Neutrophil (primary cell): Measurements from ENCODE around the gene TMCC3.

Experiments
- H3K27ac ChIP-seq: fragments of 200-600 bp; sonication (generic); 2 replicates; pipeline ENCODE4 v1.5.1; 2016; ENCODE audit warnings: mild to moderate bottlenecking, moderate library complexity
- H3K27me3 ChIP-seq: fragments of 200-600 bp; sonication (generic); 2 replicates; pipeline ENCODE4 v1.6.0; 2016; ENCODE audit warnings: mild to moderate bottlenecking
- H3K36me3 ChIP-seq: fragments of 200-600 bp; sonication (generic); 2 replicates; pipeline ENCODE4 v1.5.1; 2017
- H3K4me1 ChIP-seq, 2 experiments: fragments of 200-600 bp in 1 of 2; sonication (generic) in 1 of 2; 1 replicate in 1 of 2; 2 replicates in 1 of 2; pipeline versions ENCODE4 v1.5.1 to v1.6.1; 2013 to 2016; ENCODE audit warnings: low read depth in 1 of 2, low read length in 1 of 2, mild to moderate bottlenecking in 1 of 2, moderate library complexity in 1 of 2; ENCODE audit not compliant: control insufficient read depth in 1 of 2, insufficient read depth in 1 of 2
- H3K4me3 ChIP-seq, 2 experiments: fragments of 200-600 bp in 1 of 2; sonication (generic) in 1 of 2; 1 replicate in 1 of 2; 2 replicates in 1 of 2; pipeline ENCODE4 v1.5.1; 2013 to 2016; ENCODE audit warnings: low read depth in 1 of 2, low read length in 1 of 2, mild to moderate bottlenecking in 1 of 2, moderate library complexity in 1 of 2
- H3K9me3 ChIP-seq: fragments of 200-600 bp; sonication (generic); 2 replicates; pipeline ENCODE4 v1.5.1; 2016
- TF ChIP-seq, protein P1 (sequence below): fragments of 200-600 bp; sonication (generic); IDR thresholded peaks from 2 replicates; pipeline ENCODE4 v1.5.1; 2016; ENCODE audit warnings: antibody characterized with exemption

The TMCC3 gene

DNA sequence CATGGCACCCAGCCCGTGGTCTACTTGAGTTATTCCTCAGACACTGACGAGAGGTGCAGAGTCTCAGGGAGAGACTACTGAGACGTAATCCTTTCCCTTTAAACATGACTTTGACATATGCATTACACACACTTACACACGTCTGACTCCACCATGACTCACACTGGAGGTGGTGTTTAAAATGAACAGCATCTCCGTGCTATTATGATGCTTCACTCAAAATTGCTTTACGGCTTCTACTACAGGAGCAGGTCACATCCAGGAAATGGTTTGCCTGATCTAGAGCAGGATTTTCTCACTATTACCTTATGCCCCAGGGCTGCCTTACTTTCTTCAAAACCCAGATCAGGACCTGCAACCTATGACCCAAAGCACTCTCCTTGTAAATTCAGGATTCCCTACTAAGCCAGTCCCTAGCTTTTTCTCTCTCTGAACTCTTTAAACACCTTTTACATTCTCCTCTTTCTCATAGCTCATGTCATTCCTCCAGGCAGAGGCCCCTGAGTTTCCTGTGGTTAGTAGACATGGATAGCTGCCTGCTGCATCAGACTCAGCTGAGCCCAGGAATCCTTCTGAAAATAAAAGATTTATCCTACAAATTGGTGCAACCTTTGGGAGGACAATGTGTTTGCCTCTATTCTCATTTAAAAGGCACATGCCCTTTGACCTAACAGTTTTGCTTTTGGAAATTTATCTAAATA lies 31.2 kb downstream of the TMCC3 start:
- H3K27me3 ChIP-seq: no peaks in the 10 kb centered on the region
- H3K36me3 ChIP-seq: no peaks in the 10 kb centered on the region
- peaks cover 8 to 14% of the 10 kb centered on the region in 2 experiments for H3K4me1 ChIP-seq
- no peaks in the 10 kb centered on the region for H3K9me3 ChIP-seq
- no peak overlapping the region for H3K27ac ChIP-seq
- H3K4me3 ChIP-seq: no peak overlapping the region
- TF ChIP-seq, protein P1, sequence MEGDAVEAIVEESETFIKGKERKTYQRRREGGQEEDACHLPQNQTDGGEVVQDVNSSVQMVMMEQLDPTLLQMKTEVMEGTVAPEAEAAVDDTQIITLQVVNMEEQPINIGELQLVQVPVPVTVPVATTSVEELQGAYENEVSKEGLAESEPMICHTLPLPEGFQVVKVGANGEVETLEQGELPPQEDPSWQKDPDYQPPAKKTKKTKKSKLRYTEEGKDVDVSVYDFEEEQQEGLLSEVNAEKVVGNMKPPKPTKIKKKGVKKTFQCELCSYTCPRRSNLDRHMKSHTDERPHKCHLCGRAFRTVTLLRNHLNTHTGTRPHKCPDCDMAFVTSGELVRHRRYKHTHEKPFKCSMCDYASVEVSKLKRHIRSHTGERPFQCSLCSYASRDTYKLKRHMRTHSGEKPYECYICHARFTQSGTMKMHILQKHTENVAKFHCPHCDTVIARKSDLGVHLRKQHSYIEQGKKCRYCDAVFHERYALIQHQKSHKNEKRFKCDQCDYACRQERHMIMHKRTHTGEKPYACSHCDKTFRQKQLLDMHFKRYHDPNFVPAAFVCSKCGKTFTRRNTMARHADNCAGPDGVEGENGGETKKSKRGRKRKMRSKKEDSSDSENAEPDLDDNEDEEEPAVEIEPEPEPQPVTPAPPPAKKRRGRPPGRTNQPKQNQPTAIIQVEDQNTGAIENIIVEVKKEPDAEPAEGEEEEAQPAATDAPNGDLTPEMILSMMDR: no peak

DNA sequence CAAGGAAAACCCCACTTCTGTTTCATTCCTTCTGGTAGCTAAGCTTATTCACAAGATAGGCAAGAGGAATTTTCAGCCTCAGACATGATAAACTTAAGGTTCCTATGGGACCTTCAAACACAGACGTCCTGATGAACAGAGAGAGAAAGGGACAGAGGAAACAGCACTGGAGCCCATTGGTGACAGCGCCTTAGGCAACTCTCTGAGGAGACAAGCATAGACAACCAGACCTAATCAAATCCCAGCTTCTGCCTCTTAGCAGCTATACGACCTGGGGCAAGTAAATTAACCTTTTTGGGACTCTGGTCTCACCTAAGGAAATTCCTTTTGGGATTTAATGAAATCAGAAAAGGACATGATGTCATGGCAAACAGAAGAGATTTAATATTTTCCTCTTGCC lies 33.3 kb downstream of the TMCC3 start:
- TF ChIP-seq, protein P1: no peak
- Histone ChIP-seq H3K4me3 (no peak overlapping the region), H3K9me3 (no peaks in the 10 kb centered on the region), H3K36me3 (no peaks in the 10 kb centered on the region), H3K27me3 (no peaks in the 10 kb centered on the region), H3K4me1 (peaks cover 8 to 12% of the 10 kb centered on the region in 2 experiments), H3K27ac (no peak overlapping the region)

DNA sequence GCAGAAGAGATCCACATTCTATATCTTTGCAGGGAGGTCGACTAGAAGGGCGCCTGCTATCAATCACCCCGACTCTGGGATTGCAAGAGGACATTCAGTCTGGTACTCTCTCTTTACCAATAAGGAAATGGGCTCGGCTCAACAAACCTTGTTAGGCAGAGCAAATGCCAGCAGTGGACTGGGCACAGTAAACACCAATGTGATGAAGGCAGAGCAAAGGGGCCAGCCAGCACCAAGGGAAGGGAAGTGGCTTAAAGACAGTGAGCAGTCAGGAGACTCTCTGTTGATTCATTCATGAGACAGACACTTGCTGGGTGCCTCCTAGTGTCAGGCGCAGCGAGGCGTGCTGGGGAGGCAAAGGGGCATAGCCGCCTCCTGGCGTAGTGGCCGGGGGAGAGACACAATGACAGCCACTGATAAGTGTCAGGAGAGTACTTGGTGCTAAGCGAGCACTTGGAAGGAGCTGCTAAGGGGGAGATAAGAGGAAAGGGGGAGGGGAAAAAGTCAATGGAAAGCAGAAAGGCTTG lies 34.1 kb downstream of the TMCC3 start:
- H3K27ac ChIP-seq: peak overlapping the region; percentile 1
- H3K9me3 ChIP-seq: no peaks in the 10 kb centered on the region
- H3K27me3 ChIP-seq: no peaks in the 10 kb centered on the region
- H3K4me1 ChIP-seq: peaks cover under 1 to 4% of the 10 kb centered on the region in 2 experiments
- H3K36me3 ChIP-seq: no peaks in the 10 kb centered on the region
- no peak overlapping the region for H3K4me3 ChIP-seq
- TF ChIP-seq, protein P1: no peak

DNA sequence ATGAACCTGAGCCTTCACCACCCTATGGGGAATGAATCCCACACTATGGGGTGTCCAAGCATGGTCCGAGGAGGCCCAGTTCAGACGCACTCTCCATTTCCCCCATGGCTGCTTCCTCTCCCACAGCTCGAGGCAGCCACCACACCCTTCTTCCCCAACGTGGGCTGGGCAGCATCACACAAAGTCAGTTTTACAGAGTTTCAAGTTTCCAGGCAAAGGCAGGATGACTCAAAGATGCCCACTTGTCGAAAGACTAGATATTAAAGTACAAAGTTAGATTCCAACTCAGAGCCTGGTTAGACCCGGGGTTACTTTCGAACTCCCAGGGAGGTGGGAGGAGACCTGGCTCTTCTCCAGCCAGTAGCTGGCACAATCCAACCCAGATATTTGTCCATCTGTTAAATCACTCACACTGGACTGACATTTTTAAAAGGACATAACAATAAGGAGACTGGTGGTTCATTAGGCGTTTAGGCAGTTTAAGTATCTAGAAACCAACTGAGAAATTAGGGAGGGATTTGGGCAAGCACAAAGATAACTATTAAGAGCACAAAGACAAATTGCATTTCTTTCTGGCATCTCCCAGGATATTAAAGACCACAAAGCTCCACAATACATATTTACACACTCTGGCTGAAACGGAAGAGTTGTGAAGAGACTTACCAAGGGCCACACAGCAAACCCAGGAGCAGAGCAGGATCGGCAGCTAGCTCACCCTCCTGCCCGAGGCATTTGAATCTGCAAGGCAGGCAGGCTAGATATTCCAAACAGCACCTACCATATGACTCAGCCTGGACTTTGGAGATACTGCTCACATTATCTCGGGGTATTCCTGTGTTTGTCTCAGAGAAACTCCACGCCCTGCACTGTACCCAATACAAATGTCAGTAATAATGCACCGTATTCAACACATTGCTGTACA lies 34.8 kb downstream of the TMCC3 start:
- H3K9me3 ChIP-seq: no peaks in the 10 kb centered on the region
- no peaks in the 10 kb centered on the region for H3K27me3 ChIP-seq
- TF ChIP-seq, protein P1: no peak
- H3K4me1 ChIP-seq: no peaks in the 10 kb centered on the region
- no peak overlapping the region for H3K4me3 ChIP-seq
- peak overlapping the region; percentile 1 for H3K27ac ChIP-seq
- no peaks in the 10 kb centered on the region for H3K36me3 ChIP-seq

DNA sequence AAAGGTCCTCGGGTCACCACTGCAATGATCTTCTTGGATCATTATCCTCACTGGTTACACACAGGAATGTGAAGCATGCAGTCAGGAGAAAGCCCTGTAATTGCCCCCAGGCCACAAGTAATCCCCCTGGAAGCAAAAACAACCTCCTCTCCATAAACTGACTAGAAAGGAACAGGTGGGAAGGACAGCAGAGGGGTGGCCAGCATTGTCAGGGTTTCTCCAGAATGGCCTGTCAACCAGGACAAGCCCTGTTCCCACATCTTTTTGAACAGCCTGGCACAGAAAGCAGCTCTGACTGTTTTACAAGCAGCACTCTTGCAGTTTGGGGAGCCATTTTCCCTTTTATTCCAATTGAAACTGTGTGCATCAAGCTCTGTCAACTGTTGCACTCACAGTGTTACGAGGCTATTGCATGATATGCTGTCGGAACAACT lies 36.1 kb downstream of the TMCC3 start:
- H3K36me3 ChIP-seq: no peaks in the 10 kb centered on the region
- H3K27me3 ChIP-seq: no peaks in the 10 kb centered on the region
- H3K27ac ChIP-seq: peak overlapping the region; percentile 24
- H3K9me3 ChIP-seq: no peaks in the 10 kb centered on the region
- TF ChIP-seq, protein P1: no peak
- no peak overlapping the region for H3K4me3 ChIP-seq
- H3K4me1 ChIP-seq: peaks cover 0 to 6% of the 10 kb centered on the region in 2 experiments
